NCI-H1694 treated with DMSO at 0.1 percent for 48 hours (cell line): ENCODE data around the gene CCNI.

Experiments
- DNase-seq: peaks from one replicate; lab custom pipeline; 2025; lab: John Stamatoyannopoulos, UW

CCNI gene

GRCh38 chr4:77007358-77008230 lies 68.2 kb downstream of the CCNI start:
- DNase-seq, result no peak

GRCh38 chr4:77006753-77007353 lies 68.9 kb downstream of the CCNI start:
- DNase-seq, result no peak

GRCh38 chr4:77003400-77003799 lies 72.4 kb downstream of the CCNI start:
- no peak for DNase-seq

GRCh38 chr4:77002321-77003107 lies 73.3 kb downstream of the CCNI start:
- DNase-seq, result no peak

GRCh38 chr4:77001907-77002306 lies 73.9 kb downstream of the CCNI start:
- DNase-seq, result no peak

GRCh38 chr4:76998251-76998901 lies 77.4 kb downstream of the CCNI start:
- DNase-seq, result no peak

GRCh38 chr4:76997532-76997931 lies 78.3 kb downstream of the CCNI start:
- no peak for DNase-seq
